Stimulated activated CD4-positive, alpha-beta T cell treated with anti-CD3 and anti-CD28 coated beads, Interleukin-12 subunit alpha, Interleukin-12 subunit beta, amount 100 ng/mL, for 48 hours (primary cell): Measurements from ENCODE around the gene PEX3.
"Not testable (repeated sequence)": the region's sequence is repeated elsewhere in the genome, so short reads cannot be mapped to it uniquely, and the experiment has no call there.

Experiments
- DNase-seq, 3 donors: peaks; one replicate each; pipeline ENCODE4 v3.0.0-alpha.2; 2020; ENCODE audit warnings: low read depth in 2 of 3, low spot score in 1 of 3

The PEX3 gene

GRCh38 chr6:143505537-143505936 lies 54.9 kb downstream of the PEX3 start:
- no peak for DNase-seq

DNA sequence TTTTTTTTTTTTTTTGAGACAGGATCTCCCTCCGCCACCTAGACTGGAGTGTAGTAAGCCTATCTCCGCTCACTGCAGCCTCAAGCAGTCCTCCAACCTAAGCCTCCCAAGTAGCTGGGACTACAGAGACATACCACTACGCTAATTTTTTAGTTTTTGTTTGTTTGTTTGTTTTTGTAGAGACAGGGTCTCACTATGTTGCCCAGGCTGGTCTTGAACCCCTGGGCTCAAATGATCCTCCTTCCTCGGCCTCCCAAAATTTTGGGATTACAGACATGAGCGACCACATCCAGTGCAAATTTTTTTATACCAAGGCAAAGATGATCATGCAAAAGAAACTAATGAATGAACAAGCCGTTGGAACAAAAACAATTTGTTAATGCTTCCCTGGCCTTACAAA lies 55.6 kb downstream of the PEX3 start:
- no peak for DNase-seq

- no peak for DNase-seq
Measured at GRCh38 chr6:143506620-143507019, 56.0 kb downstream of the PEX3 start.

DNA sequence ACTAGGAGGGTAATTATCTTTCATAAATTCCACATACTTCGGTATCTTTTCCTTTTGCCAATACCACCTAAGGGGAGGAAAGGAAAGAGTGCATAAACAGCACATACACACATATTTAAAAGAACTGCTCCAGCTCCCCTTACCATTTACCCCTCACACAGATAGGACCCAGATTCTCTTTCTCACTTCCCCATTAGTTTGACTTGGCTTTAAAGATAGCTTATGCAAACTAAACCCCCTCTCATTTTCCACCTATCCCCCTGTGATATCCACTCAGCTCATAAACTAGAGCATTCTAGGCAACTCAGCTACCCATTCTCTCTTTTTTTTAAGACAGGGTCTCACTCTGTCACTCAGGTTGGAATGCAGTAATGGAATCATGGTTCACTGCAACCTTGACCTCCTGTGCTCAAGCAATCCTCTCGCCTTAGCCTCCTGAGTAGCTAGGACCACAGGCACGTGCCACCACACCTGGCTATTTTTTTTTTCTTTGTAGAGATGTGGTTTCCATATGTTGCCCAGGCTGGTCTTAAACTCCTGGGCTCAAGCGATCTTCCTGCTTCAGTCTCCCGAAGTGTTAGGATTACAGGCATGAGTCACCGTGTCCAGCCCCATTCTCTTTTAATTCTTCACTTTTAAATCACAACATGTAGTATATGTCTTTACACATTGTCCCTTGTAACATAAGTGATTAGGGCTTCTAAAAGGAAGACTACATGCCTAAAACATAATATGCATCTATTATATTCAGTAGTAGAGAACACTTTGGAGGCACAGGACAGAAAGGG lies 56.9 kb downstream of the PEX3 start:
- no peak for DNase-seq

DNA sequence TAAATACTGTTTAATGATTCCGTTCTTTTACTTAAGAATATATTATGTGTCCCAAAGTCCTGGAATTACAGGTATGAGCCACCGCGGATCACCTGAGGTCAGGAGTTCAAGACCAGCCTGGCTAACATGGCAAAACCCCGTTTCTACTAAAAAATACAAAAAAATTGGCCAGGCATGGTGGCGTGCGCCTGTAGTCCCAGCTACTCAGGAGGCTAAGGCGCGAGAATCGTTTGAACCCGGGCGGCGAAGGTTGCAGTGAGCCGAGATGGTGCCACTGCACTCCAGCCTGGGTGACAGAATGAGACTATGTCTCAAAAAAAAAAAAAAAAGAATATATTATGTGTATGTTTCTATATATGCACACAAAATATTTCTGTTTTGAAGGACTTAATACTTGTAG lies 59.7 kb downstream of the PEX3 start:
- not testable (repeated sequence) for DNase-seq

DNA sequence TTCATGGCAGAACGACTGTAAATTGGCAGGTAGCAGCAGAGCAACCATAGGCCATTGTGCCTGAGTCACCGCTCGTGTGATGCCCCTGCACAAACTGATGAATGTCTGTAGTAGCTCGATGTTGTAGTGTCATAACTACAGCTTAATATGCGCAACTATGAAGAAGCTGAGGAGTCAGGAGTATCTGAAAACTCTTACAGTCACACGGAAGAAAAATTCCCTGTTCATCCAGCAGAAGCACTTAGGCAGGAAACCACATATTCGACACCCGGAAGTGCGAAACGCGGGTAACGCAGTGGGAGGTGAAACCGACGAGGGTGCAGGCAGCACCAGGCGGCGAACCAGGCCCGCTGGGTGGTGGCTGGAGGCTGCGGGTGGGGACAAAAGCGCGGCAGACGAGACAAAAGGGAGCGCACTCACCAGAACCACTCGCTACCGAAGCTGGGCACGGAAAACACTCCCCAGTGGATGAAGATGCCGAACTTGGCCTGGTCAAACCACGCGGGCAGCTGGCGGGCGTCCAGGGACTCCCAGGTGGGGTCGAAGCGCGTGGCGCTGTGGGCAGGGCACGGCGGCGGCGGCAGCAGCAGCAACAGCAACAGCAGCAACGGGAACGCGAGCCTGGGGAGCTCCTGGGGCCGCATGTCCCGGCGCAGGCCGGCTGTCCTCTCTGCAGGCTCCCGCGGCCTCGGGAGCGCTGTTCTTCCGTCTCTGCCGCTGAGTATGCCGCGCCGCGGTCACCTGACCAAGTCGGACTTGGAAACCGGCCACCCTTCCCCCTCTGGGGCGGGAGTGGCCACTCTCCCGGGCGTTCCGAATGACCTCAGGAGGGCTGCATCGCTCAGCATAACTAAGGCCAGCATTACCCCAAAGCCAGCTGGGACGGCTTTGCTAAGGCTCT lies 60.6 kb downstream of the PEX3 start, which contains the start of gene FUCA2:
Gene FUCA2 (minus strand): TSS at position 730 of the 901 bp plus-strand sequence. CDS start 86 bp downstream, at position 644.
- peak; percentile 43 to 64 (median 52) for DNase-seq

DNA sequence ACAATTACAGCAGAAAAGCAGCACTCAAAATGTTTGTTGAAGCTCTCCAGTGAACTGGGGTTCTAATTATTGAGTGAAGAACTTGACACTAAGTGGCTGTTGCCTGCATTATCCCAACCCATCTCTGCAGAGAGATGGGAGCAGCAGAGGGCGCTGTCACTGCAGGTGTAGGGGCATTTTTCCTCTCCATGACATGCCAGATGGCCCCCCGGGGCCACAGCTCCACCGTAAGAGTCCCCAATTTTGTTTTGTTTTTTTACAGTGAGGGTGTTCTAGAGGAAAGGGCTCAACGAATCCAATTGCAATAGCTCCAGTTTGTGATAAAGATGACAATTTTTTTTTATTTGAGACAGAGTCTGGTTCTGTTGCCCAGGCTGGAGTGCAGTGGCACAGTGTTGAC lies 62.8 kb downstream of the PEX3 start:
- DNase-seq: peak in 1 of 3 donors; percentile 28

- DNase-seq: no peak
Measured at GRCh38 chr6:143515061-143515760, 64.6 kb downstream of the PEX3 start.

DNA sequence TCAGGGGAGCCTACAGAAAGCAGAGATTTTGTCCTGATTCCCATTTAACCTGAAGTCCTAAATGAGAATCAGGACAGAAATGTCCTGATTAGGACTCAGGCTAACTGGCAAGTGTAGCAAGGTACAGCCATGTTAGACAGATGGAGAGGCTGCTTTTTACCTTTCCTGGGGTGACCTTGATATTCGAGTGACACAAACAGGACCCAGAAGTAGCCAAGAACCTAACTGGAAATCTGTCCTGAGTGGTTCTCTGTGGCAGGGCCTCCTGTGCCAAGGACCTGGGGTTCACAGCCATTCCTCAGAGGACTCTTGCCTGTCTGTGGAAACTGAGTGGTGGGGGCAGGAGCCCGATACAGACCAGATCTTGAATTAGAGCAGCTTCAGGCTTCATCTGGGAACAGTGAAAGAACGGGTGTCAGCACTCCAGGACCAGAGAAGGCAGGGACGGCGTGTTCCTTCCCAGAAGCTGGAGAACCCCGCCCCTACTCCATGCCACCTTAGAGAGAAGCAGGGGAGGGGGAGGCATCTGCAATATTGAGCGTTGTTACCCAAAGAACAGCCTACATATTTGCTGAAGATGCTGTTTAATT lies 65.3 kb downstream of the PEX3 start:
- no peak for DNase-seq

- no peak for DNase-seq
Measured at GRCh38 chr6:143516690-143517446, 66.3 kb downstream of the PEX3 start.

GRCh38 chr6:143517447-143517773 lies 66.8 kb downstream of the PEX3 start:
- DNase-seq: no peak

- DNase-seq: no peak
Measured at GRCh38 chr6:143522039-143522600, 71.5 kb downstream of the PEX3 start.

- DNase-seq: no peak
Measured at GRCh38 chr6:143525356-143525755, 74.8 kb downstream of the PEX3 start.

DNA sequence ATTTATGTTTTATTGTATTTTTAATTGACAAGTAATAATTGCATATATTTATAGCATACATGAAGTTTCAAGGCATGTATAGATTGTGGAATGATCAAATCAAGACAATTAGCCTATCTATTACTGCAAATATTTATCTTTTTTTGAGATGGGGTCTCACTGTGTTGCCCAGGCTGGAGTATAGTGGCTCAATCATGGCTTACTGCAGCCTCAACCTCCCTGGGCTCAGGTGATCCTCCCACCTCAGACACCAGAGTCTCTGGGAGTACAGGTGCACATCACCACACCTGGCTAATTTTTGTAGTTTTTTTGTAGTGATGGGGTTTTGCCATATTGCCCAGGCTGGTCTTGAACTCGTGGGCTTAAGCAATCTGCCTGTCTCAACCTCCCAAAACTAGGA lies 77.1 kb downstream of the PEX3 start:
- DNase-seq: no peak

DNA sequence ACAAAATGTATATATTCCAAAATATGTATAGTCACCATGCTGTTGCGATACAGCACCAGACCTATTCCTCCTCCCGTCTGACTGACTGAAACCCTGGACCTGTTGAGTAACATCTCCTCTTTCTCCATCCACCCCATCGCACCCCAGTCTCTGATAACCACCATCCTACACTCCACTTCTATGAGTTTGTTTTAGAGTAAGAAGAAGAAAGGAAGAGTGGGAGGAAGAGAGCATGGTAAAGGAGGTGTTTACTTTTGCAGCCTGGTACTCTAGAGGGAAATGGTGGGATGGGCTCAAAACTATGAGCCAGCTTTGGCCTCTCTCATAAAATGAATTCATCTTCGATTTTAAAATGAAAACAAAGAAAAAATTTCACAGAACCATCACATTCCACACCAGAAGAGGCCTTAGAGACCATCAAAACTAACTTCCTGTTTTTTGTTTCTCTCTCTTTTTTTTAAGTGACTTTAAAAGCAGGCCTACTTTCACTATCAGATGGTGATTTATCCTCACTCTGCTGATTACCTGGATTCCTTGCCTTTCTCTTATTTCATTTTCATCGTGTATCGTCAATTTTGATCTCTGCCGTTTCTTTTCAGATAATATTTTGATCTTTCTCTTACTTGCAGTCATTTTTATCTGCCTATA lies 77.7 kb downstream of the PEX3 start:
- DNase-seq: no peak

DNA sequence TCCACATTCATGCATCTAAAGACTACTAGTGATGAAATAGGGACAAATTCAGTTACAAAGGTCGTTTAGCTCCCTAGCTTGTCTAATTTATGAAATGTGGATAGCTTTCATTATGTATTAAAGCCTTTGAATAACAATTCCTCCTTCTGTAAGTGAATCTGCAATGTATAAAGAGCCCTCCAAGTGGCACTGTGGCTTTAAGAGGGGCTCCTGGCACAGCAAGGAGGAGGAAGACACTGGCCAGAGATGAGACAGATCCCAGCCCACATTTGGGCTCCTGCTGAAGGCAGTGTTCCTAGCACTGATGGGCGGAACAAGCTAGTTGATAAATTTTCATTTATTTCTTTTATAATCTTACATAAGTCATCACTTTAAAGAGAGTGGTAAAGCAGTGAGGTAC lies 78.5 kb downstream of the PEX3 start:
- no peak for DNase-seq

DNA sequence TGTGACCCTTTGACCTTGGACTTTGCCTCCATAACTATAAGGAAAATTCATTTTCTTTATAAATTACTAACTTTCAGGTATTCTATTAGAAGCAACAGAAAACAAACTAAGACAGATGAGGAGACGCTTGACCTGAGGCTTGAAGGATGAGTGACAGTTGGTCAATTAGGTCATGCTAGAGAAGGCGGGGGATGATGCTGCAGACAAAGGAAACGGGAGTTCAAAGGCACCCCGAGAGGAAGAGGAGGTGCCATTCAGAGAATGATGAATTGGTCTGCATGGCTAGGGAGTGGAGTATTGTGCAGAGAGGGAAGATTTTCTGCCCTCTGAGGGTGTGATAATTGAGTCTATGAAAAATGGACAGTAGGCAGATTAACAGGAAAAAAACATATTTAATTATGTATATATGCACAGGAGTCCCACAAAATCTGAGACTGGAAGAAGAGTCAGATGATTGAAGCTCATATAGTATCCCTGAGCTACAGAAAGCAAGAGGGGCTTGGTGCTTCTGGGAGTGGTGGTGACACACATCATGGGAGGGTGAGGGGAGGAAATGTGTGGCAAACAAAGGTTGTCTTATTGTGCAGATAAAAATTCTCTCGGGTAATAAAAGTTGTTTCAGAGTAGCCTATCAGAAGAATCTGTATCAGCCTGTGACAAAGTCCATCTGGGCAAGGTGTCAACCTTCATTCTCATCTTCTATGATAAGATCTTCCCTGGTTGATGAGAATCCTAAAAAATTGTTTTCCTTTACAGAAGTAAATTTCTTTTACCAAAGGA lies 81.3 kb downstream of the PEX3 start:
- DNase-seq: no peak

DNA sequence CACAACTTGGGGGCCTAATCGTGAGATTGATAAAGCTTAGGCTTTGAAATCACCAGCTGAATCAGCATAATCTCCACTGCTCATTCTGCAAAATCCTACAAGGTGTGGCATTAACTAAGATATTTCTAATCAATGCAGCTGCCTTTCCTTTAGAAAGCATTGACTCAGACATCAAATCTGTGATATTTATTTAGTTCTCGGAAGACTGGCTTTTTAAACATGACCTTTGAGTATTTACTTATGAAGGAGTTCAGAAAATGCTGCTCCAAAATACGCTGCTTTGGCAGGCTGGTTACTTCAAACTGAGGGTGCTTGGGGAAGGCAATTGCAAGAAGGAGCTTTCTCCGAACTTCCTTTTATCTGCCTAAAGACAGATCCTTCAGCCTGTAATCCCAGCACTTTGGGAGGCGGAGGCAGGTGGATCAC lies 84.6 kb downstream of the PEX3 start:
- DNase-seq: no peak

DNA sequence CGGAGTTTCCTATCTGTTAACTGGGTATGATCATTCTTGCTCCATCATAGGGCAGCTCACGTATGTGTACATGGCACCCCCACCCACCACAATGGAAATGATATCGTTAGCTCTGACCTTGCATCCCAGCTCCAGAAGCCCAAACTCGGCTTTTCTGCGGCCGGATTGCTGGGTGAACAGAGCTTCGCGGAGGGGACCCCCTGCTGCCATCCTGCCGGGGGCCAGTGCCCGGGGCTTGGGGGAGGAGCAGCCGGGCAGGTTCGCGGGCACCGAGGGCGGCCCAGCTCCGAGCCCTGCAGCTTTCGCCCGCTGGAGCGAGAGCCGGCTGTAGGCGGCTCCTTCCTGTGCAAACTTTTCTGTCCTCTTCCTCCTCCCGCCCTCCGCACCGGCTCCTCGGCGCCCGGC lies 85.9 kb downstream of the PEX3 start:
- peak in 2 of 3 donors; percentile 14 to 45 for DNase-seq
